HG03159 (cell line): Measurements from ENCODE around the gene LZTFL1.

Experiments
- ATAC-seq: cut with Tn5 transposase; IDR thresholded peaks from one replicate; pipeline ENCODE4 v1.9.1; 2021; ENCODE audit warnings: mild to moderate bottlenecking, moderate library complexity; ENCODE audit not compliant: unreplicated experiment

Gene LZTFL1

DNA sequence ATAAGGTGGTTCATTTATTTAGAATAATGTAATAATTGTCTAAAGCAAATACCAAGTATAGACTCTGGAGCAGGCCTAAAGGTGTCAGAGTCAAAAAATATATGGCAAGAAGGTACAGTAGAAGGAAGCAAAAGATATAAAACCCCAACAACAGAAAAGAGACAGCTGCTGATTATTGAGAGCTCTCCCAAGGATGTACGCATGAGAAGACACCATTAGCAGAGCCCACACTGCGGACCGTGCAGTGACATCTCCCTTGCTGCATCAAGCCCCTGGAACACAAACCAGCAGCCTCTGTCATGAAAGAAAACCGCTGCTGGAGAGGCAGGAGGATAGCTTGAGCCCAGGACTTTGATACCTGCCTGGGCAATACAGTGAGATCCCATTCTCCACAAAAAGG, 27.6 kb downstream of the LZTFL1 start:
- no peak for ATAC-seq

DNA sequence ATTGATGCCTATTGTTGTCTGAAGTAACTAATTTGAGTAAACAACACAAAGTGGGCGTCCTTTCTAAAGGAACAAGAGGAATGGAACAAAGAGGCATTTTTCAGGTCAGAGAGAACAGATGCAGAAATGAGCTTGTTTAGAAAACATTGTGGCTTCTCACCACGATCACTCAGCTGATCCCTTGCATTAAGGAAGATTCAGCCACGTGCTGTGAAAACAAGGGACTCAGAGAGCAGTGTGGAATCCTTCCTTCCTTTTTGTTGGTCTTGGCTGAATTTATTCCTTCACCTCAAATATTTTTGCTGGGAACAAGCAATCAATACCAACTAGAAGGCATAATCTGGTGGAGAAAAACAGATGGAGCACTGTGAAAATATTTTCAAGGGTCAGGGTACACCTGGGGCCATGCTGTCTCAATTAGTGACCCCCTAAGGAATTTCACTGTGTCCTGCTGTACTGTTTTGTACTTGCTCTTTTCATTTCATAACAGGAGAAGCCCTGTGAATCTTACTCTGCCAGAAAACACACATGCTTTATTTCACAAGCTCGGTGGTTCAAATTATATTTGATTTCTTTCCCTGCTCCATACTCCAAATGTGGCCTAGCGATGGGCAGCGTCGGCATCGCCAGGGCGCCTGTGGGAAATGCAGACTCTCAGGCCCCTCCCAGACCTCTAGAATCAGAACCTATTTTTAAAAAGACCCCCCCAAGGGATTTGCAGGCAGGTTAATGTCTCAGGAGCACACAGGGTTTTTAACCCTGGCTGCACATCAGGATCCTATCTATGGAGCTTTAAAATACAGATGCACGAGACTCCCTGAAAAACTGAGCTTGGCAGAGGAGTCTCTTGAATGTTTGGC, 34.0 kb downstream of the LZTFL1 start:
- ATAC-seq = no peak

- ATAC-seq = no peak
These were observed 34.8 kb downstream of the LZTFL1 start for GRCh38 chr3:45807133-45807532.

DNA sequence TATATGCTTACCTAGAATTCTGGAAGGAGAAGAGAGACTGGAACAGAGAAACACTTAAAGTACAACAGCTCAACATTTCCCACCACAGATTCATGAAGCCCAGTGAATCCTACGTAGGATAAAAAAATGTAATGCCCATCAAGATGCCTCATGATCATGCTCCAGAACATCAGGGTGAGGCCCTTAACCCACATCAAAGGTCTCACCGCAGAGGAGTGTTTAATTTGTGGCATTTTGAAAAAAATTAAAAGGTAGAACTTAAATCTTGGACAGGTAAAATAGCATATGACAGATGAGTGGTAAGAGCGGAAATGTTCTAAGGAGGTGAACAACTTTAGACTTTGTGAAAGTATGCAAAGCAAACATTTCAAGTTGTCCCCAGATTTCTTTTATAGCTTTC, 35.8 kb downstream of the LZTFL1 start:
- ATAC-seq = no peak

GRCh38 chr3:45803252-45803935, 38.5 kb downstream of the LZTFL1 start:
- no peak for ATAC-seq

DNA sequence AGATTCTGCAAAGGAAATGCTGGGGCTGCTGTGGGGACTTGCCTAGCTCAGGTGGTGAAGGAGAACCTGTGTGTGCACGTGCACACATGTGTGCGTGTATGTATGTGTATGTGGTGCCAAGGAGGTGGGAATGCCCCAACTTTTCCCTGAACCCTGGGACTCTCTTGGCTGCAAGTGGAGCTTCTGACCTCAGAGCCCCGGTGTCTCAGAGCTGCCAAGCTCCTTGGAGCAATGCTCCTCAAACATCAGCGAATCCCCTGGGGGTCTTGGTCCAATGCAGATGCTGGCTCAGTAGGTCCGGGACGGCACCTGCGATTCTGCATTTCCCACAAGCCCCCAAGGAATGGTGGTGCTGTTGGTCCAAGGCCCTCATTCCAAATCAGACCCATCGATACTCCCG, 39.8 kb downstream of the LZTFL1 start:
- ATAC-seq = no peak

GRCh38 chr3:45800611-45801010, 41.3 kb downstream of the LZTFL1 start:
- no peak for ATAC-seq

DNA sequence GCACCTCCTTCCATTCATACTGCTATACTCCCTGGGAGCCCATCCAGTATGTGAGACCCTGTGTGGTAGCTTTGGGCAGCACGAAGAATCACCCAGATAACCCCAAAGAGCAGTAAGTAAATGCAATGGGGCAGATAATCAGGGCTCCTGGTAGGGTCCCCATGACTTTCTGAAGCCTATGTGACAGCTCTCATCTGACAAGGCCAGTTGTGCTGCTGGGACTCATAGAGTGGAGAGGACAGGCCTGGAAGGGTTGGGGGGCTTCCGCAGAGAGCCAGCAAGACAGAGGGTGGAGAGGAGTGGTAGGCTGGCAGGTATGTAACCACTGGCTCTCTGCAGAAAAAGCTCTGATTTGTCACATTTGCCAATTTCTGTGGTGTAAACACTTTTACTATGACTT, 42.3 kb downstream of the LZTFL1 start:
- ATAC-seq = no peak

- no peak for ATAC-seq
These were observed 43.9 kb downstream of the LZTFL1 start for GRCh38 chr3:45798034-45798433.

DNA sequence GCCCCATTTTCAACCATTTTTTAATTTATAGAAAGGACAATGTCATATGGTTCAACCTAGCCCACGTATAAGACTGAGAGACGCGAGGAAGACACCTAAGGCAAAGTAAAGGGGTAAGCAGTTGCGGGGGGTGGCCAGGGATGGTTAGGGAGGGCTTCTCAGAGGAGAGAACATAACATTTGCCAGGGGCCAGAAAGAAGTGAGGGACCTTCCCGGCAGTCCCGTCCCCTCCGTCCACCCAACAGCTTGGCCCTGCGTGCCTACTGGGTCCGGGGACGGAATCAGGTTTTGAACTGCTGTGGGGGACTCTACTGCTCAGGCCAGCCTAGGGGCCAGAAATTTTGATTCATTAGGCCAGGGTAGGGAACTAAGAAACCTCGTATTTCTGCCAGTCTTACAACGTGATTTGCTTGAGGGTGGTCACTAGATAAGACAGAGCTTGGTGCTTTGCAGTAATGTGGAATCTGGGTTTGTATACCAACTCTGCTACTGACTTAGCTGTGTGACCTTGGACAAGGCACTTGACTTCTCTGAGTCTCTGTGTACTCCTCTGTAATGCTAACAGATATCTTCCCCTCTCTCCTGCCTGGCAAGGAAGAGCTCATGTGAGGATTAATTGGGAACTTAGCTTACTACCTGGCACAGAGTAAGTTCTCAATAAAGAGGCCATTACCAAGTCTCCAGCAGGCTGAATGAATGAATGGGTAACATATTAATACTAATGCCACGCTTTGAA, 44.8 kb downstream of the LZTFL1 start:
- ATAC-seq = no peak

- ATAC-seq = no peak
These were observed 45.8 kb downstream of the LZTFL1 start, which contains the start of gene SLC6A20 for GRCh38 chr3:45795882-45796765. Gene SLC6A20 (minus strand): TSS chr3:45796536. CDS start chr3:45796419, 117 bp downstream.

GRCh38 chr3:45795509-45795881, 46.4 kb downstream of the LZTFL1 start:
- no peak for ATAC-seq

GRCh38 chr3:45794660-45795059, 47.3 kb downstream of the LZTFL1 start:
- no peak for ATAC-seq

DNA sequence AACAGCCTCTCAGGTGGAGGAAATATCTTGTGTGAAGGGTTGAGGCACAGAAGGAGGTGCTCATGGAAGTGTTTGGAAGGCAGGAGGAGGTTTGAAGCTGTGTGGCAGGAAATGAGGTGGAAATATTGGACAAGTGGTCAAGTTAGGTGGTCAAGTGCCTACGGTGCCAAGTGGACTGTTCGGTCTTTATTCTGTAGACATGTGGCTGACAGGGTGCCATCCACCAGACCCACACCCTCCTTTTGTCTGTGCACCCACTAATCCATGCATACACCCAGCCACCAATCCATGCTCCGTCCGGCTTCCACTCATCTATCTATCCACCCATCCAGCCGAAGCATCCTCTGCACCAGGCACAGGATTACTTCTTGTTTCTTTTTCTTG, 47.8 kb downstream of the LZTFL1 start:
- no peak for ATAC-seq

GRCh38 chr3:45793482-45794176, 48.3 kb downstream of the LZTFL1 start:
- ATAC-seq = no peak

GRCh38 chr3:45792516-45793172, 49.3 kb downstream of the LZTFL1 start:
- no peak for ATAC-seq

DNA sequence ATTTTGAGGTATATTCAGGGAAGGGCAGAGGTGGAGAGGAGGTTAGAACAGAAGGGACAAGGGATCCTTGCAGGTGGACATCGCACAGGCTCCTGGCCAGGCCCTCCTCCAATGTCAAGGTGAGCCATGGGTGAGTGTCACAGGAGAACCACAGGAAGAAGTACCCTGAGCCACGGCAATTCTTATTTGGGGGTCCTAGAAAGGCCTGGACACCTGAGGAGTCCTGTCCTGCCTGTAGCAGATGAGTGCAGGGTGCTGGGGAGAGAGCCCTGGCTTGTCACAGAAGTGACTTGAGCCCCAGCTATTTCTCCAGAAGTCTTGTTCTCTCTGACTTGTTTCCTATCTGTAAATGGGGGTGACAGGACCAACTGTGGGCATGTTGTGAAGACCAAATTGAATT, 49.9 kb downstream of the LZTFL1 start:
- ATAC-seq = no peak

DNA sequence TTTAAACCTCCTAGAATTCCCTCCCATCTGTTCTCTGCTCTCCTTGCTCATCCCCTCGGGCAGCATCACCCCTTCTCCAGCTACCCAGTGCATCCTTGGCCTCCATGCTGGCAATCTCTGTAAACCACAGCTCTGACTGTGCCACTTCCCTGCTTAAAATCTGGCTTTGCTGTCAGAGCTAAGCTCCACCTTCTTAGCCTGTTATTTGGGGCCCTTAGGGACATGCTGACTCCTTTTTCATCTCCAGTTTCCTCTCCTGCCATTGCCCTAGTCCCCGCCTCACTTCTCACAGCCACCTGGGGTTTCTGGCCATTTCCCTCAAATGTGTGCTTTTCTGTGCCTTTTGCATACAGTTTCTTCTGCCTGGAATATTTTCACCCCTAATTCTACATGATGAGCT, 51.3 kb downstream of the LZTFL1 start:
- ATAC-seq = no peak

GRCh38 chr3:45789235-45789812, 52.6 kb downstream of the LZTFL1 start:
- no peak for ATAC-seq
